SKM-1 (cell line): ENCODE data around the gene SCFD1.

Source experiments
- DNase-seq: peaks from one replicate; lab custom pipeline; 2025; ENCODE audit not compliant: unreplicated experiment; lab: John Stamatoyannopoulos, UW

The SCFD1 gene

GRCh38 chr14:30751646-30752416 is 129.7 kb downstream of the SCFD1 start:
- DNase-seq: no peak

- no peak for DNase-seq
Measured at GRCh38 chr14:30753452-30753851, 131.3 kb downstream of the SCFD1 start.

GRCh38 chr14:30754778-30755177 is 132.7 kb downstream of the SCFD1 start:
- DNase-seq: no peak

GRCh38 chr14:30756594-30756993 is 134.5 kb downstream of the SCFD1 start:
- no peak for DNase-seq

- DNase-seq: no peak
Measured at GRCh38 chr14:30757082-30757481, 135.0 kb downstream of the SCFD1 start.

GRCh38 chr14:30759172-30760125 is 137.3 kb downstream of the SCFD1 start:
- no peak for DNase-seq

- no peak for DNase-seq
Measured at GRCh38 chr14:30763891-30764290, 141.8 kb downstream of the SCFD1 start.

GRCh38 chr14:30767624-30768023 is 145.5 kb downstream of the SCFD1 start:
- no peak for DNase-seq

GRCh38 chr14:30768791-30769190 is 146.7 kb downstream of the SCFD1 start:
- DNase-seq: no peak

GRCh38 chr14:30770376-30770775 is 148.3 kb downstream of the SCFD1 start:
- DNase-seq: no peak

- no peak for DNase-seq
Measured at GRCh38 chr14:30771595-30771994, 149.5 kb downstream of the SCFD1 start.

GRCh38 chr14:30779210-30779609 is 157.1 kb downstream of the SCFD1 start:
- DNase-seq: no peak
